GM19328 (cell line): ENCODE data around the gene ACTMAP.
"Not testable (repeated sequence)": the region's sequence is repeated elsewhere in the genome, so short reads cannot be mapped to it uniquely, and the experiment has no call there.

Experiments used
- ATAC-seq: cut with Tn5 transposase; IDR thresholded peaks from one replicate; pipeline ENCODE4 v1.9.1; 2021; ENCODE audit warnings: mild to moderate bottlenecking, moderate library complexity; ENCODE audit not compliant: unreplicated experiment

The ACTMAP gene

GRCh38 chr19:40776364-40776763 lies 26.1 kb upstream of the ACTMAP start:
- no peak for ATAC-seq

- no peak for ATAC-seq
Observed at GRCh38 chr19:40775632-40776022, 25.4 kb upstream of the ACTMAP start.

GRCh38 chr19:40774916-40775631 lies 24.8 kb upstream of the ACTMAP start, which contains the start of gene MIA:
TSS of gene MIA (plus strand) at chr19:40775521. CDS start at chr19:40775543, 22 bp downstream.
- no peak for ATAC-seq

GRCh38 chr19:40771101-40771862 lies 21.0 kb upstream of the ACTMAP start:
- not testable (repeated sequence) for ATAC-seq

- no peak for ATAC-seq
Observed at GRCh38 chr19:40768869-40769268, 18.6 kb upstream of the ACTMAP start.

- not testable (repeated sequence) for ATAC-seq
Observed at GRCh38 chr19:40766385-40766784, 16.1 kb upstream of the ACTMAP start.

- ATAC-seq, result no peak
Observed at GRCh38 chr19:40763963-40764362, 13.7 kb upstream of the ACTMAP start.

GRCh38 chr19:40763526-40763925 lies 13.2 kb upstream of the ACTMAP start:
- no peak for ATAC-seq

- ATAC-seq, result no peak
Observed at GRCh38 chr19:40762754-40763470, 12.6 kb upstream of the ACTMAP start.

GRCh38 chr19:40759352-40759751 lies 9.1 kb upstream of the ACTMAP start:
- no peak for ATAC-seq

GRCh38 chr19:40758491-40758890 lies 8.2 kb upstream of the ACTMAP start:
- ATAC-seq, result no peak

- no peak for ATAC-seq
Observed at GRCh38 chr19:40756502-40757110, 6.3 kb upstream of the ACTMAP start.

- no peak for ATAC-seq
Observed at GRCh38 chr19:40755791-40756190, 5.5 kb upstream of the ACTMAP start.

- no peak for ATAC-seq
Observed at GRCh38 chr19:40755248-40755624, 5.0 kb upstream of the ACTMAP start.

GRCh38 chr19:40754611-40755247 lies 4.5 kb upstream of the ACTMAP start:
- no peak for ATAC-seq

- no peak for ATAC-seq
Observed at GRCh38 chr19:40752257-40752781, 2.0 kb upstream of the ACTMAP start.

- ATAC-seq, result peak; percentile 48
Observed at GRCh38 chr19:40750874-40751537, 729 bp upstream of the ACTMAP start, which contains the start of gene SNRPA. TSS of gene SNRPA (plus strand) at chr19:40751203. CDS start at chr19:40751409, 206 bp downstream.

GRCh38 chr19:40747536-40747935 lies 2.7 kb downstream of the ACTMAP start:
- no peak for ATAC-seq

GRCh38 chr19:40745402-40745780 lies 4.9 kb downstream of the ACTMAP start:
- ATAC-seq, result no peak
